Panc1 (cell line): ENCODE data around the gene ATP6V1C2. TPM values are rescaled to one million over a fixed set of nuclear protein-coding genes. Genes with fewer than 3 reads are reported as not detected.
"Not testable (repeated sequence)": the region's sequence is repeated elsewhere in the genome, so short reads cannot be mapped to it uniquely, and the experiment has no call there.

ENCODE experiments used
- ATAC-seq: fragments of 200-7000 bp; cut with Tn5 transposase; 2 replicates; pipeline ENCODE4 v1.9.1; 2020; ENCODE audit warnings: mild to moderate bottlenecking, moderate library complexity
- BruUV-seq: library from RNA; stranded (reverse); fragments of 400-500 nt; replicated peaks from 2 replicates; lab custom pipeline; 2021; lab: Mats Ljungman, UMichigan
- CTCF ChIA-PET: fragments of 300-600 bp; sonication (Branson Sonifier 250); formaldehyde crosslinking; loops from one replicate; lab custom pipeline; 2022; ENCODE audit warnings: antibody characterized with exemption; lab: Charles Lee
- POLR2A ChIA-PET: fragments of 300-600 bp; sonication (Branson Sonifier 250); formaldehyde crosslinking; loops from one replicate; lab custom pipeline; 2022; ENCODE audit warnings: antibody characterized with exemption; lab: Charles Lee
- DNase-seq: peaks from one replicate; pipeline ENCODE4 v3.0.0-alpha.2; 2010; ENCODE audit warnings: low read depth, low spot score
- H3K27ac ChIP-seq: 2 replicates; pipeline ENCODE4 v1.5.1; 2011; ENCODE audit warnings: mild to moderate bottlenecking, low read length, inconsistent platforms
- H3K27me3 ChIP-seq: fragments of 200-500 bp; sonication (Bioruptor generic); 2 replicates; pipeline ENCODE4 v1.6.0; 2014; ENCODE audit warnings: low read length, inconsistent platforms; ENCODE audit not compliant: control insufficient read depth, insufficient read depth
- H3K36me3 ChIP-seq: fragments of 200-500 bp; sonication (Bioruptor generic); 2 replicates; pipeline ENCODE4 v1.5.1; 2014; ENCODE audit warnings: inconsistent platforms, mild to moderate bottlenecking, low read length, moderate library complexity; ENCODE audit not compliant: control insufficient read depth, insufficient read depth
- H3K4me1 ChIP-seq: 2 replicates; pipeline ENCODE4 v1.5.1; 2011; ENCODE audit warnings: inconsistent platforms, mild to moderate bottlenecking, low read length, moderate library complexity; ENCODE audit not compliant: control insufficient read depth, insufficient read depth
- H3K4me3 ChIP-seq, 2 experiments: 2 replicates each; pipeline ENCODE4 v1.5.1; 2011 to 2012; ENCODE audit warnings: low read depth in 2 of 2, low read length in 2 of 2, mild to moderate bottlenecking in 2 of 2, inconsistent platforms in 1 of 2, moderate library complexity in 1 of 2
- H3K9me3 ChIP-seq: fragments of 200-500 bp; sonication (Bioruptor generic); 2 replicates; pipeline ENCODE4 v1.5.1; 2014; ENCODE audit warnings: low read depth, mild to moderate bottlenecking, inconsistent platforms, low read length, moderate library complexity; ENCODE audit not compliant: control insufficient read depth, insufficient read depth
- CTCF ChIP-seq: fragments of 450-650 bp; IDR thresholded peaks from 2 replicates; pipeline ENCODE4 v1.5.1; 2017; ENCODE audit warnings: mild to moderate bottlenecking
- POLR2AphosphoS5 ChIP-seq: IDR thresholded peaks from 2 replicates; pipeline ENCODE4 v1.6.1; 2012; ENCODE audit warnings: mild to moderate bottlenecking, low read depth, low read length, moderate library complexity
- SIN3A ChIP-seq: IDR thresholded peaks from 2 replicates; pipeline ENCODE4 v1.6.1; 2012; ENCODE audit warnings: low read depth, mild to moderate bottlenecking, low read length, moderate library complexity, borderline replicate concordance; ENCODE audit not compliant: insufficient read depth
- in situ Hi-C: cut with HindIII; loops from 2 replicates; pipeline ENCODE4 v1.10.0; 2016; ENCODE audit warnings: low sequenced_read_pairs, low pct_unique_long_range_greater_than_20kb
- intact Hi-C: fragments of 100-400 bp; cut with micrococcal nuclease; formaldehyde crosslinking; loops from one replicate; pipeline ENCODE4 v1.10.0; 2022; ENCODE audit not compliant: unreplicated experiment
- total RNA-seq: library from RNA; stranded (reverse); gene quantifications from one replicate; pipeline ENCODE4 v1.2.1, GENCODE V29; 2021; ENCODE audit not compliant: unreplicated experiment
- TF ChIP-seq, protein P1 (sequence below), 2 experiments: IDR thresholded peaks; 2 replicates each; pipeline ENCODE4 v1.6.1; 2011 to 2012; ENCODE audit warnings: low read depth in 2 of 2, control low read depth in 1 of 2, low read length in 1 of 2, mild to moderate bottlenecking in 1 of 2, moderate library complexity in 1 of 2; ENCODE audit not compliant: insufficient read depth in 1 of 2

Gene ATP6V1C2
- total RNA-seq, 1 experiment from 2014 or later = 0.54 TPM

DNA sequence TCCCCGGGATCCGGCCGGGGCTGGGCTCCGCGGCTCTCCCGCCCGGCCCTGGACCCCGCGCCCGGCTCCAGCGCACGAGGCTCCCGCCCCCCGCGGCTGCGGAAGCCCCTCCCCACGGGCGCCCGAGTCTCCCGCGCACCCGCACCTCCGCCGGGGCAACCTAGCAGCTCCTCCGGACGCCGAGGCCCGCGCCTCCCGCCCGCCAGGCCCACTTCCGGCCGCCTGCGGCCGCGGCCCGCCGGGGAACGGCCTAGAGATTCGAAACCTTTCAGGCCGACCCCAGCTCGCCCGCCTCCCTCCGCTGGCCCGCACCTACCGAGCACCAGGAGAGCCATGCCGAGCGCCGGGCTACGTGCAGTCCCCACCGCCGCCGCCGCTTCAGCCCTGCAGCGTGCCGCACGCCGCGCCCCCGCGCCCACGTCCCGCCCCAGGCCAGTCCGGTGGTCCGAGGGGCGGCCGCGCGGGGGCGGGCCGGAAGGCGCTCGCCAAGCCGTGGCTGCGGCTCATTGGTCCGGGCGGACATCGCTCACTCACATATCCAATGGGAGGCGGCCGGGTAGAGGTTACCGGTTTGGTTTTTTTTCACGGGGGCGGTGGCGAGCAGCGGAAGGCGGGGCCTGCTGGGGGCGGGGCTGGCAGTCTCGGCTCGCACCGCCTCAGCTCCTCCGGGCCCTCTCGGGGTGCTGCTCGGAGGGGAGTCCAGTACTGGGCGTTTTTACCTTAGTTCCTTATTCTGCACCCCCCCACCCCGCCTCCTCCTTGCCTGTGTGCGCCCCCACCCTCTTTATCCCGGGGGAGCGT lies 91.1 kb downstream of the ATP6V1C2 start, which contains the start of gene PDIA6:
PDIA6 (minus strand) TSS at position 424 of the 801 bp plus-strand sequence; CDS start at position 335, 89 bp downstream.
- ATAC-seq (peak; percentile 99), DNase-seq (peak; percentile 50)
- peaks cover 4% of the 10 kb centered on the region for H3K36me3 ChIP-seq
- peak within 1 kb of the TSS; percentile 89 for H3K27ac ChIP-seq
- TF ChIP-seq, protein P1, sequence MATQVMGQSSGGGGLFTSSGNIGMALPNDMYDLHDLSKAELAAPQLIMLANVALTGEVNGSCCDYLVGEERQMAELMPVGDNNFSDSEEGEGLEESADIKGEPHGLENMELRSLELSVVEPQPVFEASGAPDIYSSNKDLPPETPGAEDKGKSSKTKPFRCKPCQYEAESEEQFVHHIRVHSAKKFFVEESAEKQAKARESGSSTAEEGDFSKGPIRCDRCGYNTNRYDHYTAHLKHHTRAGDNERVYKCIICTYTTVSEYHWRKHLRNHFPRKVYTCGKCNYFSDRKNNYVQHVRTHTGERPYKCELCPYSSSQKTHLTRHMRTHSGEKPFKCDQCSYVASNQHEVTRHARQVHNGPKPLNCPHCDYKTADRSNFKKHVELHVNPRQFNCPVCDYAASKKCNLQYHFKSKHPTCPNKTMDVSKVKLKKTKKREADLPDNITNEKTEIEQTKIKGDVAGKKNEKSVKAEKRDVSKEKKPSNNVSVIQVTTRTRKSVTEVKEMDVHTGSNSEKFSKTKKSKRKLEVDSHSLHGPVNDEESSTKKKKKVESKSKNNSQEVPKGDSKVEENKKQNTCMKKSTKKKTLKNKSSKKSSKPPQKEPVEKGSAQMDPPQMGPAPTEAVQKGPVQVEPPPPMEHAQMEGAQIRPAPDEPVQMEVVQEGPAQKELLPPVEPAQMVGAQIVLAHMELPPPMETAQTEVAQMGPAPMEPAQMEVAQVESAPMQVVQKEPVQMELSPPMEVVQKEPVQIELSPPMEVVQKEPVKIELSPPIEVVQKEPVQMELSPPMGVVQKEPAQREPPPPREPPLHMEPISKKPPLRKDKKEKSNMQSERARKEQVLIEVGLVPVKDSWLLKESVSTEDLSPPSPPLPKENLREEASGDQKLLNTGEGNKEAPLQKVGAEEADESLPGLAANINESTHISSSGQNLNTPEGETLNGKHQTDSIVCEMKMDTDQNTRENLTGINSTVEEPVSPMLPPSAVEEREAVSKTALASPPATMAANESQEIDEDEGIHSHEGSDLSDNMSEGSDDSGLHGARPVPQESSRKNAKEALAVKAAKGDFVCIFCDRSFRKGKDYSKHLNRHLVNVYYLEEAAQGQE (IDR thresholded peaks at IDR 0.05; ENCODE audit: insufficient read depth in 1 of 2, low read depth in 2 of 2, low read length in 1 of 2) = no peak
- TF ChIP-seq POLR2AphosphoS5 (peak; percentile 44; the same call in 1 of the 2 replicates), CTCF (no peak), SIN3A (peak; percentile 52; the same call in 1 of the 2 replicates)
- POLR2A ChIA-PET = interaction anchor here (0.6 kb wide), 2 partner anchors 159 to 191 kb away, joined by 3 to 12 read pairs; no protein-coding TSS in a partner anchor
- in situ Hi-C loops (no loop called here), intact Hi-C loops (no loop called here)
- H3K9me3 ChIP-seq = no peaks in the 10 kb centered on the region
- H3K4me1 ChIP-seq = peaks cover 20% of the 10 kb centered on the region
- H3K27me3 ChIP-seq = no peaks in the 10 kb centered on the region
- CTCF ChIA-PET = interaction anchor here (0.6 to 0.7 kb wide), 3 partner anchors 20 to 818 kb away, joined by 3 to 6 read pairs (median 5); no protein-coding TSS in a partner anchor
- H3K4me3 ChIP-seq = peak within 1 kb of the TSS; percentile 60 to 88
- BruUV-seq = no TSS peak

DNA sequence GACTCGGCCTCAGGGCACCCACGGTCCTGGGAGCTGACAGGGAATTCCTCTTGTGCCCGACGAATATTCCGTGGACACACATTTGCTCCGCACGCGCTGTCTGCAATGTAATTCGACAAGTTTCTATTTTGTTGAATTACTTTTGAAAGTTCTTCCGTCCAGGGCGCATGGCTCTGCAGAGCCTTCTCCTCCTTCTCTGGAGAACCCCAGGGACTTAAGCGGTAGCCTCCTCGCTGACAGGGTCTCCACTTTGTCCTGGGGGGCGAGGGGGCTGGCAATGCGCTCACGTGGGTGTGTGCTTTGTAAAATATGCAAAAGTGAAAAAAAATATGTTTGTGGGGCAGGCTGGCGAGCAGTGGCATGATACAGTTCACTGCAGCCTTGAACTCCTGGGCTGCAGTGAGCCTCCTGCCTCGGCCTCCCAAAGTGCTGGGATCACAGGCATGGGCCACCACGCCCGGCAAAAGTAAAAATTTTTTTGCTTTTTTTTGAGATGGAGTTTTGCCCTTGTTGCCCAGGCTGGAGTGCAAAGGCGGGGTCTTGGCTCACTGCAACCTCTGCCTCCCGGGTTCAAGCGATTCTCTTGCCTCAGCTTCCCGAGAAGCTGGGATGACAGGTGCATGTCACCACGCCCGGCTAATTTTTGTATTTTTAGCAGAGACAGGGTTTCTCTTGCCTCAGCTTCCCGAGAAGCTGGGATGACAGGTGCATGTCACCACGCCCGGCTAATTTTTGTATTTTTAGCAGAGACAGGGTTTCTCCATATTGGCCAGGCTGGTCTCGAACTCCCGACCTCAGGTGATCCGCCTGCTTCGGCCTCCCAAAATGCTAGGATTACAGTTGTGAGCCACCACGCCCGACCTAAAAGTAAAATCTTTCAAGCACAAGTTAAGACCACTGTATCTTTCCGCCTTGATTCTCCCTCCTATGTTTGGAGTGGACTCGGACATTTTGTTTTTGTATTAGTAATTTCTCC lies 92.0 kb downstream of the ATP6V1C2 start:
- DNase-seq, in situ Hi-C loops, CTCF ChIA-PET, H3K9me3 ChIP-seq, BruUV-seq, H3K27me3 ChIP-seq, H3K36me3 ChIP-seq, intact Hi-C loops: not testable (repeated sequence)
- Histone ChIP-seq H3K4me1 (peaks cover 20% of the 10 kb centered on the region), H3K4me3 (peak overlapping the region; percentile 60 to 64), H3K27ac (peak overlapping the region; percentile 70)
- POLR2A ChIA-PET = interaction anchor here (0.6 kb wide), 1 partner anchor 190 kb away, joined by 12 read pairs; no protein-coding TSS in a partner anchor
- ATAC-seq = peak; percentile 39
